HEK293 (cell line): Measurements from ENCODE around the gene MBOAT7.

ENCODE experiments used
- CTCF ChIA-PET: fragments of 350-600 bp; formaldehyde crosslinking; extraction: SDS; loops from one replicate; lab custom pipeline; 2021; ENCODE audit warnings: antibody characterized with exemption; lab: Yijun Ruan, JAX
- POLR2A ChIA-PET: fragments of 300-600 bp; formaldehyde crosslinking; extraction: SDS; loops from one replicate; lab custom pipeline; 2020; ENCODE audit warnings: antibody characterized with exemption, inconsistent platforms; lab: Yijun Ruan, JAX
- H3K27ac ChIP-seq: fragments of 200-500 bp; sonication (Bioruptor generic); 2 replicates; pipeline ENCODE4 v1.5.1; 2014; ENCODE audit warnings: low read depth, low read length, control low read depth, inconsistent platforms; ENCODE audit errors: extremely low read depth
- H3K36me3 ChIP-seq, 2 experiments: fragments of 200-500 bp in 1 of 2; sonication (Bioruptor generic) in 1 of 2; 1 replicate in 1 of 2; 2 replicates in 1 of 2; pipeline ENCODE4 v1.5.1; 2014 to 2017; ENCODE audit warnings: inconsistent platforms in 2 of 2, low read length in 2 of 2; ENCODE audit not compliant: control insufficient read depth in 2 of 2, insufficient read depth in 1 of 2
- H3K4me1 ChIP-seq: fragments of 200-500 bp; sonication (Bioruptor generic); 2 replicates; pipeline ENCODE4 v1.5.1; 2014; ENCODE audit warnings: mild to moderate bottlenecking, low read length, inconsistent platforms; ENCODE audit not compliant: control insufficient read depth, insufficient read depth
- H3K4me3 ChIP-seq: 2 replicates; pipeline ENCODE4 v1.5.1; 2011; ENCODE audit warnings: low read depth, mild to moderate bottlenecking, control low read depth, low read length, moderate library complexity
- H3K9me3 ChIP-seq: fragments of 200-500 bp; sonication (Bioruptor generic); 2 replicates; pipeline ENCODE4 v1.5.1; 2014; ENCODE audit warnings: low read depth, low read length, inconsistent platforms; ENCODE audit not compliant: control insufficient read depth, insufficient read depth
- GFI1B ChIP-seq: fragments of 450-650 bp; formaldehyde crosslinking; IDR thresholded peaks from 2 replicates; pipeline ENCODE4 v1.5.1; 2016; ENCODE audit warnings: missing biosample characterization, missing genetic modification characterization
- KLF16 ChIP-seq: fragments of 450-650 bp; formaldehyde crosslinking; IDR thresholded peaks from 2 replicates; pipeline ENCODE4 v1.5.1; 2017; ENCODE audit warnings: missing biosample characterization, missing genetic modification characterization
- KLF9 ChIP-seq: fragments of 450-650 bp; formaldehyde crosslinking; IDR thresholded peaks from 2 replicates; pipeline ENCODE4 v1.5.1; 2016; ENCODE audit warnings: missing biosample characterization, missing genetic modification characterization, low read depth
- PATZ1 ChIP-seq: fragments of 450-650 bp; formaldehyde crosslinking; IDR thresholded peaks from 2 replicates; pipeline ENCODE4 v1.5.1; 2016; ENCODE audit warnings: missing biosample characterization, missing genetic modification characterization
- SETDB1 ChIP-seq: IDR thresholded peaks from one replicate; pipeline ENCODE4 v1.6.1; 2017; ENCODE audit warnings: mild to moderate bottlenecking, low read length, moderate library complexity, mixed read lengths; ENCODE audit not compliant: insufficient read length
- SP2 ChIP-seq: fragments of 450-650 bp; formaldehyde crosslinking; IDR thresholded peaks from 2 replicates; pipeline ENCODE4 v1.5.1; 2016; ENCODE audit warnings: missing biosample characterization, missing genetic modification characterization
- SP7 ChIP-seq: fragments of 450-650 bp; formaldehyde crosslinking; IDR thresholded peaks from 2 replicates; pipeline ENCODE4 v1.5.1; 2016; ENCODE audit warnings: missing biosample characterization, missing genetic modification characterization
- TRIM28 ChIP-seq: IDR thresholded peaks from 2 replicates; pipeline ENCODE4 v1.6.1; 2011; ENCODE audit warnings: low read length, control low read depth, borderline replicate concordance
- YY1 ChIP-seq: fragments of 450-650 bp; formaldehyde crosslinking; IDR thresholded peaks from 2 replicates; pipeline ENCODE4 v1.5.1; 2018; ENCODE audit warnings: missing biosample characterization, missing genetic modification characterization
- YY2 ChIP-seq: fragments of 450-650 bp; formaldehyde crosslinking; IDR thresholded peaks from 2 replicates; pipeline ENCODE4 v1.5.1; 2016; ENCODE audit warnings: missing biosample characterization, missing genetic modification characterization
- ZBTB11 ChIP-seq: fragments of 450-650 bp; formaldehyde crosslinking; conservative IDR thresholded peaks from 2 replicates; pipeline ENCODE4 v1.5.1; 2016; ENCODE audit warnings: low read depth, missing biosample characterization, missing genetic modification characterization
- ZBTB17 ChIP-seq: fragments of 450-650 bp; formaldehyde crosslinking; IDR thresholded peaks from 2 replicates; pipeline ENCODE4 v1.5.1; 2016; ENCODE audit warnings: missing biosample characterization, missing genetic modification characterization
- ZFHX2 ChIP-seq: fragments of 450-650 bp; formaldehyde crosslinking; conservative IDR thresholded peaks from 2 replicates; pipeline ENCODE4 v1.5.1; 2016; ENCODE audit warnings: missing biosample characterization, missing genetic modification characterization
- ZNF121 ChIP-seq: fragments of 450-650 bp; formaldehyde crosslinking; IDR thresholded peaks from 2 replicates; pipeline ENCODE4 v1.5.1; 2016; ENCODE audit warnings: missing biosample characterization, missing genetic modification characterization
- ZNF155 ChIP-seq: fragments of 450-650 bp; formaldehyde crosslinking; IDR thresholded peaks from 2 replicates; pipeline ENCODE4 v1.5.1; 2016; ENCODE audit warnings: missing biosample characterization, missing genetic modification characterization
- ZNF16 ChIP-seq: fragments of 450-650 bp; formaldehyde crosslinking; IDR thresholded peaks from 2 replicates; pipeline ENCODE4 v1.5.1; 2016; ENCODE audit warnings: low read depth, missing biosample characterization, missing genetic modification characterization
- ZNF202 ChIP-seq: fragments of 450-650 bp; formaldehyde crosslinking; IDR thresholded peaks from 2 replicates; pipeline ENCODE4 v1.5.1; 2016; ENCODE audit warnings: missing biosample characterization, missing genetic modification characterization, borderline replicate concordance
- ZNF324 ChIP-seq: fragments of 450-650 bp; formaldehyde crosslinking; IDR thresholded peaks from 2 replicates; pipeline ENCODE4 v1.5.1; 2016; ENCODE audit warnings: missing biosample characterization, missing genetic modification characterization
- ZNF433 ChIP-seq: fragments of 450-650 bp; formaldehyde crosslinking; IDR thresholded peaks from 2 replicates; pipeline ENCODE4 v1.5.1; 2016; ENCODE audit warnings: missing biosample characterization, missing genetic modification characterization, low read depth
- ZNF549 ChIP-seq: fragments of 450-650 bp; IDR thresholded peaks from 2 replicates; pipeline ENCODE4 v1.5.1; 2018; ENCODE audit warnings: missing biosample characterization, missing genetic modification characterization, mild to moderate bottlenecking, inconsistent platforms, moderate library complexity
- ZNF560 ChIP-seq: fragments of 450-650 bp; formaldehyde crosslinking; IDR thresholded peaks from 2 replicates; pipeline ENCODE4 v1.5.1; 2017; ENCODE audit warnings: missing biosample characterization, missing genetic modification characterization, borderline replicate concordance
- ZNF571 ChIP-seq: fragments of 450-650 bp; formaldehyde crosslinking; IDR thresholded peaks from 2 replicates; pipeline ENCODE4 v1.5.0; 2017; ENCODE audit warnings: missing biosample characterization, missing genetic modification characterization
- ZNF623 ChIP-seq: fragments of 450-650 bp; formaldehyde crosslinking; IDR thresholded peaks from 2 replicates; pipeline ENCODE4 v1.5.1; 2016; ENCODE audit warnings: missing biosample characterization, missing genetic modification characterization
- ZNF677 ChIP-seq: fragments of 450-650 bp; IDR thresholded peaks from 2 replicates; pipeline ENCODE4 v1.5.0; 2018; ENCODE audit warnings: missing biosample characterization, mild to moderate bottlenecking, missing genetic modification characterization, moderate library complexity
- ZXDB ChIP-seq: fragments of 450-650 bp; formaldehyde crosslinking; IDR thresholded peaks from 2 replicates; pipeline ENCODE4 v1.5.1; 2016; ENCODE audit warnings: missing biosample characterization, missing genetic modification characterization
- TF ChIP-seq, protein P1 (sequence below): fragments of 450-650 bp; formaldehyde crosslinking; IDR thresholded peaks from 2 replicates; pipeline ENCODE4 v1.5.1; 2016; ENCODE audit warnings: missing biosample characterization, missing genetic modification characterization
- TF ChIP-seq, protein P2 (sequence below): IDR thresholded peaks from 2 replicates; pipeline ENCODE4 v1.6.1; 2011; ENCODE audit warnings: mild to moderate bottlenecking, low read depth, low read length, borderline replicate concordance

Gene MBOAT7

DNA sequence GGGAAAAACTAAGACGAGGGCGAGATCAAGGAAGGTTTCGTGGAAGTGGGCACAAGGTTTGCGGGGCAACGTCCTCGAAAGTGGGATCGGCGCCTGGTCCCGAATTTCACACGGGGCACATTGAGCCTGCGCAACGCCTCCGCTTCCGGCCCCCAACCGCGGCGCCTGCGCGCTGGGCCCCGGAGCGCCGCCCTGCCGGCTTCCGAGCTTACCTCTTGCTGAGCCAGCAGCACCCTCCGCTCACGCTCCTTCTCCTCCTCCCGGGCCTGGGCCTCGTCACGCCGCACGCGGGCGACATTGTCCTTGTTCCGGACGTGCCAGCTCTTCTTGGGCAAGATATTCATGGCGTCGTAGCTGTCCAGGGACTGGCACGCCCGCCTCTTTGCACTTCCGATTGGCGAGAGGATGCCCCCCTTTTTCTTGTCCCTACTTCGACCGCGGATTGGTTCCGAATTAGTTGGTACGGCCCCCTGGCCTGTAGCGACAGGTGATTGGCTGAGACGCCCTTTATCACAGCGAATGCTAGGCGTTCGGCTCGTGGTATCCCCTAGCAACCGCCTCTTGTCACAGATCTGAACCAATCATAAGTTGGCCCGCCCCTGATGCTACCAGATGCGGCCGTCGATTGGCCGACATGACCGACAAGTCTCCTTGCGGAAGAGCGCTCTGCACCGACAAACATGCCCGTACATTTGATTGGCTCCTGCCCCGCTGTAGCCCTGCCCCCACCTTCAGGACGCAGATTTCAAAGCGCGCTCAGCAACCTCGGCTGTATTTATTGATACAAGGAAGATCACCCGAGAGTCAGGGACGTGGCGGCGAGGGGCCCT, 29.8 kb downstream of the MBOAT7 start, which contains the start of gene LENG1:
Gene LENG1 (minus strand): TSS at position 370 of the 830 bp plus-strand sequence. CDS start 26 bp downstream, at position 344.
- Histone ChIP-seq H3K27ac (peak within 1 kb of the TSS; percentile 78), H3K4me1 (peaks cover 4% of the 10 kb centered on the region; the same call in 1 of the 2 replicates), H3K4me3 (peak within 1 kb of the TSS; percentile 96), H3K9me3 (no peaks in the 10 kb centered on the region), H3K36me3 (peaks cover 12 to 33% of the 10 kb centered on the region in 2 experiments)
- POLR2A ChIA-PET = interaction anchor here (1.3 to 3.2 kb wide), 11 partner anchors 9 to 50 kb away, joined by 4 to 60 read pairs (median 11); partner anchors contain the start of genes CNOT3, MBOAT7, PRPF31 and RPS9
- CTCF ChIA-PET = interaction anchor here (0.7 to 1.9 kb wide), 8 partner anchors 9 to 231 kb away, joined by 3 to 15 read pairs (median 4); partner anchors contain the start of gene CNOT3
- TF ChIP-seq ZNF324 (tag by site-specific recombination) (0 out of 2 replicates have a peak, but pooled peaks have one; percentile 14), KLF16 (tag by site-specific recombination) (no peak), ZFHX2 (peak; percentile 86), SP2 (tag by site-specific recombination) (peak; percentile 98), ZBTB11 (peak; percentile 93), YY2 (tag by site-specific recombination) (peak; percentile 64), ZNF433 (tag by site-specific recombination) (no peak), ZNF571 (tag by site-specific recombination) (no peak), GFI1B (tag by site-specific recombination) (0 out of 2 replicates have a peak, but pooled peaks have one; percentile 23), KLF9 (peak; percentile 33; the same call in 1 of the 2 replicates), TRIM28 (0 out of 2 replicates have a peak, but pooled peaks have one; percentile 10), ZNF202 (no peak), ZNF623 (tag by site-specific recombination) (no peak), PATZ1 (tag by site-specific recombination) (0 out of 2 replicates have a peak, but pooled peaks have one; percentile 27), ZBTB17 (tag by site-specific recombination) (0 out of 2 replicates have a peak, but pooled peaks have one; percentile 22), SETDB1 (peak; percentile 20), ZNF677 (tag by site-specific recombination) (no peak), ZNF155 (tag by site-specific recombination) (no peak), ZNF121 (tag by site-specific recombination) (peak; percentile 84; the same call in 1 of the 2 replicates), ZNF549 (tag by site-specific recombination) (no peak), ZNF16 (tag by site-specific recombination) (no peak), YY1 (tag by site-specific recombination) (peak; percentile 64; the same call in 1 of the 2 replicates), SP7 (tag by site-specific recombination) (0 out of 2 replicates have a peak, but pooled peaks have one; percentile 24), ZXDB (tag by site-specific recombination) (peak; percentile 90), ZNF560 (tag by site-specific recombination) (no peak)
- TF ChIP-seq, protein P1, sequence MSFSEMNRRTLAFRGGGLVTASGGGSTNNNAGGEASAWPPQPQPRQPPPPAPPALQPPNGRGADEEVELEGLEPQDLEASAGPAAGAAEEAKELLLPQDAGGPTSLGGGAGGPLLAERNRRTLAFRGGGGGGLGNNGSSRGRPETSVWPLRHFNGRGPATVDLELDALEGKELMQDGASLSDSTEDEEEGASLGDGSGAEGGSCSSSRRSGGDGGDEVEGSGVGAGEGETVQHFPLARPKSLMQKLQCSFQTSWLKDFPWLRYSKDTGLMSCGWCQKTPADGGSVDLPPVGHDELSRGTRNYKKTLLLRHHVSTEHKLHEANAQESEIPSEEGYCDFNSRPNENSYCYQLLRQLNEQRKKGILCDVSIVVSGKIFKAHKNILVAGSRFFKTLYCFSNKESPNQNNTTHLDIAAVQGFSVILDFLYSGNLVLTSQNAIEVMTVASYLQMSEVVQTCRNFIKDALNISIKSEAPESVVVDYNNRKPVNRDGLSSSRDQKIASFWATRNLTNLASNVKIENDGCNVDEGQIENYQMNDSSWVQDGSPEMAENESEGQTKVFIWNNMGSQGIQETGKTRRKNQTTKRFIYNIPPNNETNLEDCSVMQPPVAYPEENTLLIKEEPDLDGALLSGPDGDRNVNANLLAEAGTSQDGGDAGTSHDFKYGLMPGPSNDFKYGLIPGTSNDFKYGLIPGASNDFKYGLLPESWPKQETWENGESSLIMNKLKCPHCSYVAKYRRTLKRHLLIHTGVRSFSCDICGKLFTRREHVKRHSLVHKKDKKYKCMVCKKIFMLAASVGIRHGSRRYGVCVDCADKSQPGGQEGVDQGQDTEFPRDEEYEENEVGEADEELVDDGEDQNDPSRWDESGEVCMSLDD (tag by site-specific recombination) = peak; percentile 65; the same call in 1 of the 2 replicates
- TF ChIP-seq, protein P2, sequence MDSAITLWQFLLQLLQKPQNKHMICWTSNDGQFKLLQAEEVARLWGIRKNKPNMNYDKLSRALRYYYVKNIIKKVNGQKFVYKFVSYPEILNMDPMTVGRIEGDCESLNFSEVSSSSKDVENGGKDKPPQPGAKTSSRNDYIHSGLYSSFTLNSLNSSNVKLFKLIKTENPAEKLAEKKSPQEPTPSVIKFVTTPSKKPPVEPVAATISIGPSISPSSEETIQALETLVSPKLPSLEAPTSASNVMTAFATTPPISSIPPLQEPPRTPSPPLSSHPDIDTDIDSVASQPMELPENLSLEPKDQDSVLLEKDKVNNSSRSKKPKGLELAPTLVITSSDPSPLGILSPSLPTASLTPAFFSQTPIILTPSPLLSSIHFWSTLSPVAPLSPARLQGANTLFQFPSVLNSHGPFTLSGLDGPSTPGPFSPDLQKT = peak; percentile 56; the same call in 1 of the 2 replicates
